Middle frontal gyrus (tissue), 1 donor: ENCODE measurements around the gene CTDSPL.
"Not testable (repeated sequence)": the region's sequence is repeated elsewhere in the genome, so short reads cannot be mapped to it uniquely, and the experiment has no call there.

Source experiments
- DNase-seq: peaks from one replicate; pipeline ENCODE4 v3.0.0-alpha.2; 2015; ENCODE audit warnings: low spot score; ENCODE audit errors: extremely low spot score

The CTDSPL gene

GRCh38 chr3:38031022-38031994 lies 169.6 kb downstream of the CTDSPL start:
- DNase-seq: no peak

GRCh38 chr3:38032328-38032865 lies 170.7 kb downstream of the CTDSPL start:
- no peak for DNase-seq

- DNase-seq: not testable (repeated sequence)
Observed at GRCh38 chr3:38033586-38033985, 171.9 kb downstream of the CTDSPL start.
